C4-2B (cell line): ENCODE measurements around the gene DDIAS.
"Not testable (repeated sequence)": the region's sequence is repeated elsewhere in the genome, so short reads cannot be mapped to it uniquely, and the experiment has no call there.

Experiments used
- H3K27ac ChIP-seq: fragments of 450-650 bp; 2 replicates; pipeline ENCODE4 v1.5.1; 2017
- CTCF ChIP-seq: fragments of 450-650 bp; conservative IDR thresholded peaks from 2 replicates; pipeline ENCODE4 v1.5.1; 2017; ENCODE audit warnings: mild to moderate bottlenecking
- ZFX ChIP-seq: fragments of 450-650 bp; IDR thresholded peaks from 2 replicates; pipeline ENCODE4 v1.6.1; 2017

DDIAS gene

GRCh38 chr11:82906931-82907330 lies 5.4 kb downstream of the DDIAS start:
- no peak overlapping the region for H3K27ac ChIP-seq
- TF ChIP-seq CTCF (no peak), ZFX (no peak)

- TF ChIP-seq ZFX (no peak), CTCF (no peak)
Measured at GRCh38 chr11:82907371-82907770, 5.8 kb downstream of the DDIAS start.

GRCh38 chr11:82908311-82908710 lies 6.8 kb downstream of the DDIAS start:
- TF ChIP-seq ZFX (no peak), CTCF (no peak)
- H3K27ac ChIP-seq = no peak overlapping the region

More at GRCh38 chr11:82907371-82907770, 5.8 kb downstream of the DDIAS start:
- no peak overlapping the region for H3K27ac ChIP-seq

GRCh38 chr11:82909015-82909640 lies 7.6 kb downstream of the DDIAS start:
- TF ChIP-seq ZFX = no peak
- no peak for TF ChIP-seq CTCF
- no peak overlapping the region for H3K27ac ChIP-seq

DNA sequence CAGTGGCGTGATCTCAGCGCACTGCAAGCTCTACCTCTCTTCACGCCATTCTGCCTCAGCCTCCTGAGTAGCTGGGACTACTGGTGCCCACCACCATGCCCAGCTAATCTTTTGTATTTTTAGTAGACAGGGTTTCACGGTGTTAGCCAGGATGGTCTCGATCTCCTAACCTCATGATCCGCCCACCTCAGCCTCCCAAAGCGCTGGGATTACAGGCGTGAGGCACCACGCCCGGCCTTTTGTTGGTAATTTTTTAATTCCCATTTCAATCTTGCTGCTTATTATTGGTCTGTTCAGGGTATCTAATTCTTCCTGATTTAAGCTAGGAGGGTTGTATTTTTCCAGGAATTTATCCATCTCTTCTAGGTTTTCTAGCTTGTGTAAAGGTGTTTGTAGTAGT lies 18.2 kb downstream of the DDIAS start:
- H3K27ac ChIP-seq = not testable (repeated sequence)

DNA sequence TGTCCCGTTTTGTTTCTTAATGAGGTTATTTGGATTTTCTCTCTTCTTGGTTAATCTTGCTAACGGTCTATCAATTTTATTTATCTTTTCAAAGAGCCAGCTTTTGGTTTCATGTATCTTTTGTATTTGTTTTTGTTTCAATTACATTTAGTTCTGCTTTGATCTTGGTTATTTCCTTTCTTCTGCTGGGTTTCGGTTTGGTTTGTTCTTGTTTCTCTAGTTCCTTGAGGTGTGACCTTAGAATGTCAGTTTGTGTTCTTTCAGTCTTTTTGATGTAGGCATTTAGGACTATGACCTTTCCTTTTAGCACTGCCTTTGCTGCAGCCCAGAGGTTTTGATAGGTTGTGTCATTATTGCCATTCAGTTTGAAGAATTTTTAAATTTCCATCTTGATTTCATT lies 18.7 kb downstream of the DDIAS start:
- H3K27ac ChIP-seq = not testable (repeated sequence)

DNA sequence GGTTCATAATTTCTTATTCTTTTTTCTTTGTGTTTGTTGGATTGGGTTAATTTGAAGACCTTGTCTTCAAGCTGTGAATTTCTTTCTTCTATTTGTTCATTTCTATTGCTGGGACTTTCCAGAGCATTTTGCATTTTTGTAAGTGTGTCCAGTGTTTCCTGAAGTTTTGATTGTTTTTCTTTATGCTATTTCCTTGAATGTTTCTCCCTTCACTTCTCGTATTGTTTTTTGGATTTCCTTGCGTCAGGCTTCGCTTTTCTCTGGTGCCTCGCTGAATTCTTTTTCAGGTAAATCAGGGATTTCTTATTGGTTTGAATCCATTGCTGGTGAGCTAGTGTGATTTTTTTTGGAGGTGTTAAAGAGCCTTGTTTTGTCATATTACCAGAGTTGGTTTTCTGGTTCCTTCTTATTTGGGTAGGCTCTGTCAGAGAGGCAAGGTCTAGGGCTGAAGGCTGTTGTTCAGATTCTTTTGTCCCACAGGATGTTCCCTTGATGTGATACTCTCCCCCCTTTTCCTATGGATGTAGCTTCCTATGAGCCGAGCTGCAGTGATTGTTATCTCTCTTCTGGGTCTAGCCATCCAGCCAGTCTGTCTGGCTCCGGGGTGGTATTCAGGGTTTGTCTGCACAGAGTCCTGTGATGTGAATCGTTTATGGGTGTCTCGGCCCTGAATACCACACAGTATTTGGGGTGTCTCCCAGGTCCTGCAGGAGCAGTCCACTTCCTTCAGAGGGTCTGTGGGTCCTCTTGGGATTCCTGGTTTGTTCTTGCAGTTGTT lies 21.0 kb downstream of the DDIAS start:
- H3K27ac ChIP-seq = not testable (repeated sequence)

DNA sequence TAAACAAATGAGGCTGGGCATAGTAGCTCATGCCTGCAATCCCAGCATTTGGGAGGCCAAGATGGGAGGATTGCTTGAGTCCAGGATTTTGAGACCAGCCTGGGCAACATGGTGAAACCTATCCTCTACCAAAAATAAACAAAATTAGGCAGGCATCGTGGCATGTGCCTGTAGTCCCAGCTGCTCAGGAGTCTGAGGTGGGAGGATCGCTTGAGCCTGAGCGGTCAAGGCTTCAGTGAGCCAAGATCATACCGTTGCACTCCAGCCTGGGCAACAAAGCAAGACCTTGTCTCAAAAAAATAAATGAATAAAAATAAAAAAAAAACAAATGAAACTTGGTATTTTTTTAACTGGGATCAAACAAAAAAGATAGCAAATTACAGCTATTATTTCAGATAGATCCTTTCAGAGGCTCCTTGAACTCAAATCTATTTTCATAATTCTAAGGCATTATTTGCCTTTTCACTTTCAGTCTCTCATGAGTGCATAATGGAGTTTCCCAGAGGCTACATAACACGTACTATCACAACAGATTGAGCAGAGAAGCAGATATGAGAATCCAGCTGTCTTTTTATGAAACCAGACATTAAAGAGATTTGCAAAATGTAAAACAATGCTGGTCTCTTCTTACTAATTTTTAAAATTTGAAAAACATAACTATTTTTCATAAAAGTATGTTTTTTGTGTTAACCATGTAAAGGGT lies 23.1 kb downstream of the DDIAS start:
- TF ChIP-seq ZFX = no peak
- no peak for TF ChIP-seq CTCF
- H3K27ac ChIP-seq = no peak overlapping the region
